ENCODE results near the gene HOXC5. TPM values are rescaled to one million over a fixed set of nuclear protein-coding genes. Genes with fewer than 3 reads are reported as not detected.

Gene HOXC5
- total RNA-seq, 1 donor: 0.43 TPM

- no peak for DNase-seq (ENCODE audit: low read depth)
- TF ChIP-seq CTCF (IDR thresholded peaks at IDR 0.05; ENCODE audit: insufficient read depth, low read depth, low read length): no peak
- H3K4me3 ChIP-seq (ENCODE audit: low read depth, low read length): no peak overlapping the region
Observed at GRCh38 chr12:54008260-54008552, 24.6 kb upstream of the HOXC5 start.

GRCh38 chr12:54009171-54010052, 23.4 kb upstream of the HOXC5 start:
- H3K4me3 ChIP-seq (ENCODE audit: low read depth, low read length): peak overlapping the region; percentile 63
- TF ChIP-seq CTCF (IDR thresholded peaks at IDR 0.05; ENCODE audit: insufficient read depth, low read depth, low read length): no peak
- DNase-seq (ENCODE audit: low read depth): peak; percentile 68

GRCh38 chr12:54010053-54010971, 22.5 kb upstream of the HOXC5 start:
- H3K4me3 ChIP-seq (ENCODE audit: low read depth, low read length): peak overlapping the region; percentile 63
- no peak for TF ChIP-seq CTCF (IDR thresholded peaks at IDR 0.05; ENCODE audit: insufficient read depth, low read depth, low read length)
- no peak for DNase-seq (ENCODE audit: low read depth)

GRCh38 chr12:54010972-54011664, 21.7 kb upstream of the HOXC5 start:
- H3K4me3 ChIP-seq (ENCODE audit: low read depth, low read length): peak overlapping the region; percentile 63
- no peak for DNase-seq (ENCODE audit: low read depth)
- TF ChIP-seq CTCF (IDR thresholded peaks at IDR 0.05; ENCODE audit: insufficient read depth, low read depth, low read length): no peak

- H3K4me3 ChIP-seq (ENCODE audit: low read depth, low read length): peak overlapping the region; percentile 63
- DNase-seq (ENCODE audit: low read depth): no peak
- TF ChIP-seq CTCF (IDR thresholded peaks at IDR 0.05; ENCODE audit: insufficient read depth, low read depth, low read length): no peak
Observed at GRCh38 chr12:54011665-54012532, 21.0 kb upstream of the HOXC5 start.

All from fibroblast of villous mesenchyme (primary cell).